ENCODE results near the gene SKIDA1. TPM values are rescaled to one million over a fixed set of nuclear protein-coding genes. Genes with fewer than 3 reads are reported as not detected.

SKIDA1 gene
- total RNA-seq, 2 donors from 2014 or later = 6.4 to 12.0 TPM

DNA sequence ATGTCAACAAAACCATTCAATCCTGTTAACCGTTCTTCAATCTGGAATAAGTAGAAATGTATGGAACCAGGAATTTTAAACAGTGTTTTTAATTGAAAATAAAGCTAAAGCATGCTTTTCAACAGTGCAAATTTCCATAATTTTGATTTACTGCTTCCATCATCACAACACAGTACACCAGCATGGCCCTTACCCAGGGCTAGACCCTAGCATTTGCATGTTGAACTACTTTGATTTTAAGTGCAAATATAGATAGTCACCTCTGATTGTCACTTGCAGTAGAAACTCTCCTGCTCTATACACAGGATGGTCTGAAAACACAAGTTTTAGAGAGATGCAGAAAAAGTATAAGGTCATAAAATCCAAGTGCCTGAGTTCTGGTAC lies 12.1 kb downstream of the SKIDA1 start:
- Histone ChIP-seq H3K4me1 (ENCODE audit: control insufficient read depth, insufficient read depth, low read length) (no peaks in the 10 kb centered on the region), H3K9ac (ENCODE audit: extremely low read depth, low read length, poor library complexity, severe bottlenecking) (peak overlapping the region; percentile 88), H3K36me3 (ENCODE audit: control insufficient read depth, insufficient read depth, low read length) (peaks cover 10% of the 10 kb centered on the region), H3K27ac (ENCODE audit: low read depth, low read length) (no peak overlapping the region), H3K27me3 (ENCODE audit: control insufficient read depth, insufficient read depth, low read length, poor library complexity, severe bottlenecking) (no peaks in the 10 kb centered on the region), H3K4me3 (ENCODE audit: low read length) (peak overlapping the region; percentile 92), H3K9me3 (ENCODE audit: control insufficient read depth, low read length) (no peaks in the 10 kb centered on the region)
- H3K36me3 Mint-ChIP-seq (ENCODE audit: low read depth) = peaks cover 10% of the 10 kb centered on the region
- H3K4me3 Mint-ChIP-seq = peak overlapping the region; percentile 82
- no peak for TF ChIP-seq CTCF (conservative IDR thresholded peaks at IDR 0.05)
- peak overlapping the region; percentile 13 for H3K27ac Mint-ChIP-seq
- DNase-seq = no peak
- no peaks in the 10 kb centered on the region for H3K27me3 Mint-ChIP-seq (ENCODE audit: insufficient read depth)
- 50% methylated on average over 1 of the region's 1 CpG; no CpG with 5 or more reads in 1 of the 2 experiments for WGBS, 2 experiments (ENCODE audit: insufficient coverage in 1 of 2, insufficient read length in 1 of 2)
- H3K4me1 Mint-ChIP-seq = peaks cover 54% of the 10 kb centered on the region
- no peaks in the 10 kb centered on the region for H3K9me3 Mint-ChIP-seq

DNA sequence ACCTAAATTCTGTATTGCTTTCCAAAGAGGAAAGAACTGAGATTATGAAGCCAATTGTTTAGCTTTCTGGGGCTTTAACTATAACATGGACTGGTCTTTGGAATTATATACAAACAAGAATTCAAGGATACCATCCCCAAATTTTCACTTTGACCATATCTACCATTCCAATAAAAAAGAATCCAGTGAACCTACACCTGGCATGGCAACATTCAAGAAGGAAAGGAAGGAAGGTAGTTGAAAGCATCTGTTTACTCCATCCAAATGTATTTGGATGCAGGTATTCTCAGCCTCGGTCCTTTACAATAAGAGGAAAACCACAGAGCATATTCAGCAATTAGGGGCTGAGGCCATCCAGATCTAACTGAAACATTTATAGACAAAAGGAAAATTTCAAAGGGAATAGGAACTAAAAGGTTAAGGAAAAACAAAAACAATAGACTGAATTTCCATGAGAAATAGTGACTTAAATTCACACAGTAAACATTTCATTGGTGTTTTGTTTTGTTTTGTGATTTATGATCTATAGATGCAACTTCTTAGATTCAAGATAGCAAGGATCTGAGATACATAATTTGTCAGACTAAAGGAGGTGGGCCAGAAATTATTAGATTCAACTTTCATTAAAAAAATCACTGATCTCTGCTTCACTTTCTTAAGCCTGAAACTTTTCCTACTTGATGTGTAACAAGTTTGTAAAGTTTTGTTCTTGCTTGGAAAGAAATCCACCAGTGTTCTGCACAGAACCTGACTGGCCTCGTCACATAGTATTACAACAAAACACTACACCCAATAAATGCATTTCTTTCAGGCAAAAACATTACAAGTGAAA lies 12.7 kb downstream of the SKIDA1 start:
- Mint-ChIP-seq H3K4me3 (peak overlapping the region; percentile 82), H3K36me3 (ENCODE audit: low read depth) (peaks cover 4% of the 10 kb centered on the region), H3K27me3 (ENCODE audit: insufficient read depth) (no peaks in the 10 kb centered on the region), H3K9me3 (no peaks in the 10 kb centered on the region), H3K27ac (peak overlapping the region; percentile 53), H3K4me1 (peaks cover 60% of the 10 kb centered on the region)
- Histone ChIP-seq H3K27me3 (ENCODE audit: control insufficient read depth, insufficient read depth, low read length, poor library complexity, severe bottlenecking) (no peaks in the 10 kb centered on the region), H3K9ac (ENCODE audit: extremely low read depth, low read length, poor library complexity, severe bottlenecking) (peak overlapping the region; percentile 88), H3K9me3 (ENCODE audit: control insufficient read depth, low read length) (no peaks in the 10 kb centered on the region), H3K4me3 (ENCODE audit: low read length) (peak overlapping the region; percentile 92), H3K36me3 (ENCODE audit: control insufficient read depth, insufficient read depth, low read length) (peaks cover 4% of the 10 kb centered on the region), H3K4me1 (ENCODE audit: control insufficient read depth, insufficient read depth, low read length) (peaks cover under 1% of the 10 kb centered on the region), H3K27ac (ENCODE audit: low read depth, low read length) (no peak overlapping the region)
- DNase-seq = no peak
- WGBS, 2 experiments (ENCODE audit: insufficient coverage in 1 of 2, insufficient read length in 1 of 2) = 44 to 64% methylated on average over 1 to 2 of the region's 2 CpGs
- no peak for TF ChIP-seq CTCF (conservative IDR thresholded peaks at IDR 0.05)

DNA sequence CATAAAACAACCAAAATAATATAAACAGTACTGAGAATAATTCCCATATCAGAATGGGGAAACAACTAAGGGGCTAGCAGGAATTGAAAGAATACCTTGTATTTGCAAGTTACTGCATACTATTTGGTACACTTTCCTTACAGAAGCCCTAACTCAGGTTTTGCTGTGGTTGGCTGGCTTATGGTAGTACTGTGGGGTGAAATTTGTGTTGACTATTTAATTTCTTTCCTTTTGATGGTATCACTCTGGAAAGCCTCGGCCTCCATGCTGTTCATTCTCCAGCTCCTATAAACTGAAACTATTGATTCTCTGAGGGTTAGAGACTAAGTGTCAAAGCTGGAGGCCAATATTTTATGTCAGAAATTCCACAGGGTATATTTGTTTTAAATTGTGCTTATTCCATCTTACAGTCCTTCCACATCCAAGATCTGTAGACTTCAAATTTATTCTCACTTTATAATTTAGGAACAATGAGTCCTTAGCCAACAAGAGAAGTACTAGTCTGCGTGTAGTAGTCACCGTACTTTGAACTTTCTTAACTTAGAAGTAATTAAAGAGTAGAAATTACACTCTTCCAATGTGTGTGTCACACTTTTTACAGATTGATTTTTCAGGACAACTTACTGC lies 13.4 kb downstream of the SKIDA1 start:
- WGBS, 2 experiments (ENCODE audit: insufficient coverage in 1 of 2, insufficient read length in 1 of 2) = 59 to 80% methylated on average over 3 of the region's 3 CpGs
- Histone ChIP-seq H3K4me1 (ENCODE audit: control insufficient read depth, insufficient read depth, low read length) (peaks cover 6% of the 10 kb centered on the region), H3K27ac (ENCODE audit: low read depth, low read length) (no peak overlapping the region), H3K9ac (ENCODE audit: extremely low read depth, low read length, poor library complexity, severe bottlenecking) (peak overlapping the region; percentile 88), H3K36me3 (ENCODE audit: control insufficient read depth, insufficient read depth, low read length) (no peaks in the 10 kb centered on the region), H3K4me3 (ENCODE audit: low read length) (peak overlapping the region; percentile 92), H3K9me3 (ENCODE audit: control insufficient read depth, low read length) (no peaks in the 10 kb centered on the region), H3K27me3 (ENCODE audit: control insufficient read depth, insufficient read depth, low read length, poor library complexity, severe bottlenecking) (no peaks in the 10 kb centered on the region)
- no peak for TF ChIP-seq CTCF (conservative IDR thresholded peaks at IDR 0.05)
- peak overlapping the region; percentile 74 for H3K27ac Mint-ChIP-seq
- peaks cover 3% of the 10 kb centered on the region for H3K27me3 Mint-ChIP-seq (ENCODE audit: insufficient read depth)
- no peaks in the 10 kb centered on the region for H3K36me3 Mint-ChIP-seq (ENCODE audit: low read depth)
- no peak for DNase-seq
- H3K9me3 Mint-ChIP-seq = no peaks in the 10 kb centered on the region
- H3K4me3 Mint-ChIP-seq = peak overlapping the region; percentile 82
- H3K4me1 Mint-ChIP-seq = peaks cover 68% of the 10 kb centered on the region
